ENCODE results near the gene OTULINL.

The OTULINL gene

GRCh38 chr5:14569948-14570691 lies 11.5 kb upstream of the OTULINL start:
- TF ChIP-seq CTCF (IDR thresholded peaks at IDR 0.05; ENCODE audit: low read depth, low read length), result no peak
- no peak for DNase-seq (ENCODE audit: extremely low read depth, low read depth)

- no peak for TF ChIP-seq CTCF (IDR thresholded peaks at IDR 0.05; ENCODE audit: low read depth, low read length)
- DNase-seq (ENCODE audit: extremely low read depth, low read depth), result no peak
Measured at GRCh38 chr5:14571901-14572300, 9.7 kb upstream of the OTULINL start.

- no peak for DNase-seq (ENCODE audit: extremely low read depth, low read depth)
- no peak for TF ChIP-seq CTCF (IDR thresholded peaks at IDR 0.05; ENCODE audit: low read depth, low read length)
Measured at GRCh38 chr5:14572385-14572784, 9.2 kb upstream of the OTULINL start.

- DNase-seq (ENCODE audit: extremely low read depth, low read depth), result no peak
- no peak for TF ChIP-seq CTCF (IDR thresholded peaks at IDR 0.05; ENCODE audit: low read depth, low read length)
Measured at GRCh38 chr5:14572836-14573235, 8.8 kb upstream of the OTULINL start.

- no peak for TF ChIP-seq CTCF (IDR thresholded peaks at IDR 0.05; ENCODE audit: low read depth, low read length)
- DNase-seq (ENCODE audit: extremely low read depth, low read depth), result no peak
Measured at GRCh38 chr5:14574096-14574495, 7.5 kb upstream of the OTULINL start.

GRCh38 chr5:14574891-14575508 lies 6.6 kb upstream of the OTULINL start:
- TF ChIP-seq CTCF (IDR thresholded peaks at IDR 0.05; ENCODE audit: low read depth, low read length), result no peak
- no peak for DNase-seq (ENCODE audit: extremely low read depth, low read depth)

- TF ChIP-seq CTCF (IDR thresholded peaks at IDR 0.05; ENCODE audit: low read depth, low read length), result no peak
- DNase-seq (ENCODE audit: extremely low read depth, low read depth), result no peak
Measured at GRCh38 chr5:14576206-14576605, 5.4 kb upstream of the OTULINL start.
